ENCODE measurements around the gene SAG.

DNA sequence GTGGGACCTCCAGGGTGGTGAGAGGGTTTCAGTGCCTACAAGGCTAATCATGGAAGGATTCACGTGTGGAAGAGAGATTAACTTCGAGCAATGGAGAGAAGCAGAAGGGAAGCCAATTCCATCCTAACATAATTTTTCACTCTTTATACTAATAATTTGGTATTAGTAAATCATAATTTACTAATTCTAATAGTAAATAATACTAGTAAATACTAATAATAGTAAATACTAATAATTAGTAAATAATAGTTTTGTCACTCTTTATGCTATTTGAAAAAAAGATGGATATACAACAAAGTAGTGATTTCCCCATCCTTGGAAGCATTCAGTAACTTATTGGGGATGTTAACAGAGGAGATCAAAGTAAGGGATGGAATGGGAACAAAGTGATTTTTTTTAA is 6.4 kb upstream of the SAG start:
- TF ChIP-seq CTCF (conservative IDR thresholded peaks at IDR 0.05; ENCODE audit: low read length) (no peak), EZH2phosphoT487 (IDR thresholded peaks at IDR 0.05; ENCODE audit: borderline replicate concordance, low read depth, low read length) (no peak)

Data from OCI-LY7 (cell line).